WTC11 (cell line): Measurements from ENCODE around the gene PLXNB2. TPM values are rescaled to one million over a fixed set of nuclear protein-coding genes. Genes with fewer than 3 reads are reported as not detected.

Source experiments
- ATAC-seq: fragments of 200-7000 bp; cut with Tn5 transposase; 2 replicates; pipeline ENCODE4 v1.10.0; 2021; ENCODE audit warnings: mild to moderate bottlenecking, moderate library complexity
- CTCF ChIA-PET: fragments of 300-600 bp; sonication (Branson Sonifier 250); formaldehyde crosslinking; loops from one replicate; lab custom pipeline; 2021; ENCODE audit warnings: antibody characterized with exemption; lab: Charles Lee
- POLR2A ChIA-PET: fragments of 350-600 bp; sonication (Branson Sonifier 250); formaldehyde crosslinking; loops from one replicate; lab custom pipeline; 2021; ENCODE audit warnings: antibody characterized with exemption; lab: Charles Lee
- DNase-seq: peaks from one replicate; pipeline ENCODE4 v3.0.0; 2021; ENCODE audit warnings: low spot score
- H3K27ac Mint-ChIP-seq: 2 replicates; pipeline ENCODE4 v1.8.0; 2021; ENCODE audit warnings: mixed read lengths
- H3K27me3 Mint-ChIP-seq: 2 replicates; pipeline ENCODE4 v1.8.0; 2021; ENCODE audit warnings: low read depth, mild to moderate bottlenecking, moderate library complexity, mixed read lengths
- H3K36me3 Mint-ChIP-seq: 2 replicates; pipeline ENCODE4 v1.8.0; 2021; ENCODE audit warnings: mixed read lengths
- H3K4me1 Mint-ChIP-seq: 2 replicates; pipeline ENCODE4 v1.8.0; 2022; ENCODE audit warnings: mixed read lengths
- H3K4me3 Mint-ChIP-seq: 2 replicates; pipeline ENCODE4 v1.8.0; 2021; ENCODE audit warnings: mild to moderate bottlenecking, moderate library complexity, mixed read lengths
- H3K9me3 Mint-ChIP-seq: 2 replicates; pipeline ENCODE4 v1.8.0; 2021; ENCODE audit warnings: mixed read lengths
- ATF3 ChIP-seq: sonication (generic); formaldehyde crosslinking; conservative IDR thresholded peaks from 2 replicates; pipeline ENCODE4 v1.8.1; 2022; ENCODE audit warnings: mild to moderate bottlenecking, missing genetic modification reagents
- CREM ChIP-seq: sonication (generic); formaldehyde crosslinking; IDR thresholded peaks from 2 replicates; pipeline ENCODE4 v1.8.1; 2022; ENCODE audit warnings: mild to moderate bottlenecking, missing genetic modification reagents, moderate library complexity
- E2F4 ChIP-seq: sonication (generic); formaldehyde crosslinking; IDR thresholded peaks from 2 replicates; pipeline ENCODE4 v1.8.1; 2022; ENCODE audit warnings: low read depth, mild to moderate bottlenecking, moderate library complexity, missing genetic modification reagents, borderline replicate concordance
- ELF4 ChIP-seq: sonication (generic); formaldehyde crosslinking; IDR thresholded peaks from 2 replicates; pipeline ENCODE4 v1.8.1; 2022; ENCODE audit warnings: low read depth, mild to moderate bottlenecking, moderate library complexity, missing genetic modification reagents
- EMX1 ChIP-seq: fragments of 250-450 bp; sonication (Bioruptor Pico); IDR thresholded peaks from 2 replicates; pipeline ENCODE4 v1.8.0; 2021; ENCODE audit warnings: mild to moderate bottlenecking
- ERG ChIP-seq: fragments of 250-450 bp; sonication (Bioruptor Pico); IDR thresholded peaks from 2 replicates; pipeline ENCODE4 v1.8.0; 2021; ENCODE audit warnings: mild to moderate bottlenecking
- ESRRA ChIP-seq: sonication (generic); formaldehyde crosslinking; IDR thresholded peaks from 2 replicates; pipeline ENCODE4 v1.8.1; 2022; ENCODE audit warnings: mild to moderate bottlenecking, missing genetic modification reagents, borderline replicate concordance
- FOXJ3 ChIP-seq: sonication (generic); formaldehyde crosslinking; IDR thresholded peaks from 2 replicates; pipeline ENCODE4 v1.9.0; 2021; ENCODE audit warnings: missing genetic modification reagents, mild to moderate bottlenecking, borderline replicate concordance
- FOXK1 ChIP-seq: sonication (generic); formaldehyde crosslinking; IDR thresholded peaks from 2 replicates; pipeline ENCODE4 v1.8.0; 2022; ENCODE audit warnings: mild to moderate bottlenecking, moderate library complexity, missing genetic modification reagents
- FOXP4 ChIP-seq: sonication (generic); formaldehyde crosslinking; IDR thresholded peaks from 2 replicates; pipeline ENCODE4 v1.8.0; 2022; ENCODE audit warnings: mild to moderate bottlenecking, missing genetic modification reagents
- GABPB1 ChIP-seq: sonication (generic); formaldehyde crosslinking; IDR thresholded peaks from 2 replicates; pipeline ENCODE4 v1.8.1; 2023; ENCODE audit warnings: mild to moderate bottlenecking, missing genetic modification reagents
- PREB ChIP-seq: sonication (generic); formaldehyde crosslinking; IDR thresholded peaks from 2 replicates; pipeline ENCODE4 v1.8.1; 2022; ENCODE audit warnings: mild to moderate bottlenecking, missing genetic modification reagents, moderate library complexity, borderline replicate concordance
- RORB ChIP-seq: fragments of 250-450 bp; sonication (Bioruptor Pico); IDR thresholded peaks from 2 replicates; pipeline ENCODE4 v1.9.0; 2021; ENCODE audit warnings: mild to moderate bottlenecking
- TP53 ChIP-seq: sonication (generic); formaldehyde crosslinking; IDR thresholded peaks from 2 replicates; pipeline ENCODE4 v1.8.1; 2023; ENCODE audit warnings: mild to moderate bottlenecking, missing genetic modification reagents
- ZNF138 ChIP-seq: sonication (generic); formaldehyde crosslinking; conservative IDR thresholded peaks from 2 replicates; pipeline ENCODE4 v1.8.1; 2022; ENCODE audit warnings: mild to moderate bottlenecking, moderate library complexity, missing genetic modification reagents
- ZNF263 ChIP-seq: sonication (generic); formaldehyde crosslinking; IDR thresholded peaks from 2 replicates; pipeline ENCODE4 v1.8.1; 2022; ENCODE audit warnings: low read depth, mild to moderate bottlenecking, moderate library complexity, missing genetic modification reagents
- ZNF317 ChIP-seq: sonication (generic); formaldehyde crosslinking; IDR thresholded peaks from 2 replicates; pipeline ENCODE4 v1.8.1; 2023; ENCODE audit warnings: low read depth, mild to moderate bottlenecking, moderate library complexity, missing genetic modification reagents, borderline replicate concordance
- ZNF396 ChIP-seq: fragments of 250-450 bp; sonication (Bioruptor Pico); IDR thresholded peaks from 2 replicates; pipeline ENCODE4 v1.8.0; 2021; ENCODE audit warnings: mild to moderate bottlenecking, moderate library complexity, borderline replicate concordance
- ZNF425 ChIP-seq: fragments of 250-450 bp; sonication (Bioruptor Pico); conservative IDR thresholded peaks from 2 replicates; pipeline ENCODE4 v1.9.0; 2021; ENCODE audit warnings: mild to moderate bottlenecking
- ZNF671 ChIP-seq: fragments of 250-450 bp; sonication (Bioruptor Pico); IDR thresholded peaks from 2 replicates; pipeline ENCODE4 v1.8.0; 2021; ENCODE audit warnings: mild to moderate bottlenecking
- total RNA-seq: library from RNA; stranded (reverse); gene quantifications from 3 replicates; pipeline ENCODE4 v1.2.3, GENCODE V29; 2021

Gene PLXNB2
- total RNA-seq, 1 experiment from 2014 or later, result 113 TPM

- TF ChIP-seq CREM (CRISPR knock-in tag), result no peak
- no peak for TF ChIP-seq ZNF396 (CRISPR knock-in tag)
These were observed 74.2 kb downstream of the PLXNB2 start (continued) for GRCh38 chr22:50233223-50233622.

- no peak for ATAC-seq
- Mint-ChIP-seq H3K27me3 (no peaks in the 10 kb centered on the region), H3K36me3 (peaks cover 12% of the 10 kb centered on the region), H3K9me3 (peaks cover 11% of the 10 kb centered on the region), H3K4me1 (no peaks in the 10 kb centered on the region; the same call in 1 of the 2 replicates), H3K27ac (no peak overlapping the region), H3K4me3 (no peak overlapping the region)
- ChIA-PET POLR2A (no interaction called here), CTCF (interaction anchor here (0.9 to 1.2 kb wide), 2 partner anchors 8 to 265 kb away, joined by 3 to 6 read pairs; no protein-coding TSS in a partner anchor)
- TF ChIP-seq ZNF138 (CRISPR knock-in tag) (no peak), PREB (CRISPR knock-in tag) (no peak), ZNF263 (no peak), ZNF317 (CRISPR knock-in tag) (no peak), EMX1 (no peak), RORB (CRISPR knock-in tag) (no peak), ZNF396 (CRISPR knock-in tag) (no peak), E2F4 (CRISPR knock-in tag) (no peak), TP53 (CRISPR knock-in tag) (no peak), ZNF425 (CRISPR knock-in tag) (no peak), ERG (no peak), GABPB1 (CRISPR knock-in tag) (no peak), ATF3 (CRISPR knock-in tag) (no peak), ESRRA (CRISPR knock-in tag) (no peak), ZNF671 (CRISPR knock-in tag) (no peak), FOXK1 (no peak), FOXJ3 (no peak), FOXP4 (no peak), ELF4 (CRISPR knock-in tag) (no peak)
- DNase-seq, result no peak
These were observed 74.8 kb downstream of the PLXNB2 start for GRCh38 chr22:50232481-50233151.
